HEK293T (cell line): Measurements from ENCODE around the gene RNASE4.
"Not testable (repeated sequence)": the region's sequence is repeated elsewhere in the genome, so short reads cannot be mapped to it uniquely, and the experiment has no call there.

Experiments used
- CTCF ChIA-PET: fragments of 350-600 bp; formaldehyde crosslinking; extraction: SDS; loops from one replicate; lab custom pipeline; 2021; ENCODE audit warnings: antibody characterized with exemption, inconsistent platforms; lab: Yijun Ruan, JAX
- POLR2A ChIA-PET: fragments of 350-600 bp; formaldehyde crosslinking; extraction: SDS; loops from one replicate; lab custom pipeline; 2020; ENCODE audit warnings: antibody characterized with exemption, inconsistent platforms; lab: Yijun Ruan, JAX
- DNase-seq: peaks from one replicate; pipeline ENCODE4 v3.0.0; 2012; ENCODE audit warnings: mixed read lengths; ENCODE audit errors: extremely low spot score
- ARNT ChIP-seq: fragments of 450-650 bp; IDR thresholded peaks from 2 replicates; pipeline ENCODE4 v1.6.1; 2017; ENCODE audit warnings: mild to moderate bottlenecking
- BHLHE40 ChIP-seq: fragments of 450-650 bp; IDR thresholded peaks from 2 replicates; pipeline ENCODE4 v1.6.1; 2016; ENCODE audit warnings: mild to moderate bottlenecking, moderate library complexity, borderline replicate concordance
- CTBP1 ChIP-seq: fragments of 450-650 bp; IDR thresholded peaks from 2 replicates; pipeline ENCODE4 v1.6.1; 2016; ENCODE audit warnings: borderline replicate concordance
- ELF4 ChIP-seq: fragments of 450-650 bp; IDR thresholded peaks from 2 replicates; pipeline ENCODE4 v1.6.1; 2017; ENCODE audit warnings: antibody characterized with exemption
- FOXA1 ChIP-seq: fragments of 450-650 bp; IDR thresholded peaks from 2 replicates; pipeline ENCODE4 v1.6.1; 2016; ENCODE audit warnings: mild to moderate bottlenecking
- FOXK2 ChIP-seq: fragments of 450-650 bp; IDR thresholded peaks from 2 replicates; pipeline ENCODE4 v1.6.1; 2016; ENCODE audit warnings: mild to moderate bottlenecking
- FOXM1 ChIP-seq: fragments of 450-650 bp; IDR thresholded peaks from 2 replicates; pipeline ENCODE4 v1.6.1; 2017; ENCODE audit warnings: mild to moderate bottlenecking, borderline replicate concordance
- HDGF ChIP-seq: fragments of 450-650 bp; IDR thresholded peaks from 2 replicates; pipeline ENCODE4 v1.6.1; 2017; ENCODE audit warnings: antibody characterized with exemption, borderline replicate concordance
- L3MBTL2 ChIP-seq: fragments of 450-650 bp; conservative IDR thresholded peaks from 2 replicates; pipeline ENCODE4 v1.6.1; 2016; ENCODE audit warnings: mild to moderate bottlenecking
- LEF1 ChIP-seq: fragments of 450-650 bp; IDR thresholded peaks from 2 replicates; pipeline ENCODE4 v1.6.1; 2017; ENCODE audit warnings: mild to moderate bottlenecking, borderline replicate concordance
- NFRKB ChIP-seq: fragments of 450-650 bp; IDR thresholded peaks from 2 replicates; pipeline ENCODE4 v1.6.1; 2016; ENCODE audit warnings: mild to moderate bottlenecking, moderate library complexity
- PKNOX1 ChIP-seq: fragments of 450-650 bp; IDR thresholded peaks from 2 replicates; pipeline ENCODE4 v1.6.1; 2016
- SP1 ChIP-seq: fragments of 450-650 bp; IDR thresholded peaks from 2 replicates; pipeline ENCODE4 v1.6.1; 2017
- SUZ12 ChIP-seq: fragments of 450-650 bp; IDR thresholded peaks from 2 replicates; pipeline ENCODE4 v1.6.1; 2016; ENCODE audit warnings: mild to moderate bottlenecking
- TARDBP ChIP-seq: fragments of 450-650 bp; IDR thresholded peaks from 2 replicates; pipeline ENCODE4 v1.6.1; 2016
- ZNF384 ChIP-seq: fragments of 450-650 bp; IDR thresholded peaks from 2 replicates; pipeline ENCODE4 v1.6.1; 2016

The RNASE4 gene

GRCh38 chr14:20699931-20700330 is 15.6 kb downstream of the RNASE4 start:
- TF ChIP-seq FOXK2 (no peak), NFRKB (no peak), ARNT (no peak), ZNF384 (no peak), FOXM1 (no peak), ELF4 (no peak), TARDBP (no peak), SP1 (no peak), PKNOX1 (no peak), HDGF (no peak), FOXA1 (no peak), L3MBTL2 (no peak), SUZ12 (no peak), CTBP1 (no peak), BHLHE40 (no peak), LEF1 (no peak)
- ChIA-PET POLR2A (no interaction called here), CTCF (interaction anchor here (0.6 to 1.0 kb wide), 3 partner anchors 155 to 172 kb away, joined by 3 to 4 read pairs (median 3); no protein-coding TSS in a partner anchor)
- no peak for DNase-seq

GRCh38 chr14:20700965-20701364 is 16.6 kb downstream of the RNASE4 start:
- DNase-seq, POLR2A ChIA-PET, CTCF ChIA-PET: not testable (repeated sequence)

GRCh38 chr14:20706657-20707355 is 22.4 kb downstream of the RNASE4 start:
- ChIA-PET CTCF (no interaction called here), POLR2A (no interaction called here)
- TF ChIP-seq TARDBP (no peak), NFRKB (no peak), LEF1 (no peak), ZNF384 (no peak), FOXK2 (no peak), FOXA1 (no peak), SUZ12 (no peak), CTBP1 (no peak), PKNOX1 (no peak), ELF4 (no peak)
- DNase-seq: no peak

- DNase-seq: no peak
- TF ChIP-seq ARNT (no peak), SP1 (no peak), FOXM1 (no peak), ELF4 (no peak), BHLHE40 (no peak), LEF1 (no peak), NFRKB (no peak), SUZ12 (no peak), CTBP1 (no peak), FOXK2 (no peak), FOXA1 (no peak), PKNOX1 (no peak), HDGF (no peak), TARDBP (no peak)
- CTCF ChIA-PET: no interaction called here
- POLR2A ChIA-PET: no interaction called here
These were observed 23.3 kb downstream of the RNASE4 start for GRCh38 chr14:20707622-20708021.

GRCh38 chr14:20711261-20711660 is 26.9 kb downstream of the RNASE4 start:
- ChIA-PET CTCF (no interaction called here), POLR2A (no interaction called here)
- DNase-seq: no peak
- TF ChIP-seq TARDBP: no peak
- no peak for TF ChIP-seq CTBP1
- TF ChIP-seq ZNF384: no peak
- no peak for TF ChIP-seq L3MBTL2
- no peak for TF ChIP-seq BHLHE40
- TF ChIP-seq PKNOX1: no peak
- no peak for TF ChIP-seq FOXM1
- TF ChIP-seq HDGF: no peak
- no peak for TF ChIP-seq ELF4
- TF ChIP-seq SUZ12: no peak
- TF ChIP-seq LEF1: no peak
- TF ChIP-seq ARNT: no peak
- no peak for TF ChIP-seq SP1
- no peak for TF ChIP-seq FOXA1
- TF ChIP-seq FOXK2: no peak
- no peak for TF ChIP-seq NFRKB

- TF ChIP-seq FOXK2: no peak
- TF ChIP-seq SUZ12: no peak
- no peak for TF ChIP-seq CTBP1
- TF ChIP-seq HDGF: no peak
- no peak for TF ChIP-seq L3MBTL2
- no peak for TF ChIP-seq NFRKB
- no peak for TF ChIP-seq BHLHE40
- no peak for TF ChIP-seq ARNT
- TF ChIP-seq PKNOX1: no peak
- no peak for TF ChIP-seq ELF4
- TF ChIP-seq ZNF384: no peak
- no peak for TF ChIP-seq FOXA1
- TF ChIP-seq FOXM1: no peak
- no peak for TF ChIP-seq LEF1
- no peak for TF ChIP-seq SP1
- TF ChIP-seq TARDBP: no peak
- POLR2A ChIA-PET: no interaction called here
- no peak for DNase-seq
- CTCF ChIA-PET: no interaction called here
These were observed 27.3 kb downstream of the RNASE4 start for GRCh38 chr14:20711685-20712084.
